Prostate gland (tissue), 2 donors: Measurements from ENCODE around the gene GALNT14. TPM values are rescaled to one million over a fixed set of nuclear protein-coding genes. Genes with fewer than 3 reads are reported as not detected.

ENCODE experiments used
- DNase-seq: peaks from one replicate; pipeline ENCODE4 v3.0.0-alpha.2; 2019; ENCODE audit warnings: low spot score
- H3K27ac ChIP-seq, 2 donors: fragments of 200-600 bp; sonication (generic); 2 replicates each; pipeline ENCODE4 v1.5.1; 2017 to 2019
- H3K27me3 ChIP-seq: fragments of 200-600 bp; sonication (generic); replicated peaks from 2 replicates; pipeline ENCODE4 v1.5.1; 2019; ENCODE audit not compliant: insufficient read depth
- H3K36me3 ChIP-seq, 2 donors: fragments of 200-600 bp; sonication (generic); 1 replicate in 1 of 2; 2 replicates in 1 of 2; pipeline versions ENCODE4 v1.5.1 to v1.8.1; 2017 to 2019
- H3K4me1 ChIP-seq: fragments of 200-600 bp; sonication (generic); replicated peaks from 2 replicates; pipeline ENCODE4 v1.5.1; 2019
- H3K4me3 ChIP-seq, 2 donors: fragments of 200-600 bp; sonication (generic); 2 replicates each; pipeline ENCODE4 v1.5.1; 2017 to 2019
- H3K9me3 ChIP-seq: fragments of 200-600 bp; sonication (generic); 2 replicates; pipeline ENCODE4 v1.5.1; 2017
- CTCF ChIP-seq, 4 experiments: fragments of 200-600 bp in 2 of 4; fragments of 450-650 bp in 2 of 4; sonication (generic) in 2 of 4; IDR thresholded peaks; 1 replicate in 3 of 4; 2 replicates in 1 of 4; pipeline ENCODE4 v1.5.1; 2016 to 2019; ENCODE audit warnings: antibody characterized with exemption in 4 of 4, mild to moderate bottlenecking in 2 of 4, moderate library complexity in 2 of 4
- POLR2A ChIP-seq: fragments of 450-650 bp; IDR thresholded peaks from one replicate; pipeline ENCODE4 v1.6.1; 2016; ENCODE audit warnings: antibody characterized with exemption, mild to moderate bottlenecking
- POLR2AphosphoS5 ChIP-seq: sonication (generic); formaldehyde crosslinking; IDR thresholded peaks from one replicate; pipeline ENCODE4 v1.6.1; 2017; ENCODE audit warnings: antibody characterized with exemption
- WGBS: methylation state at CpG from one replicate; pipeline ENCODE4 v1.1.5; 2018; 5-methylcytosine and 5-hydroxymethylcytosine counted together
- intact Hi-C: fragments of 100-400 bp; cut with DNase I; formaldehyde crosslinking; loops from one replicate; pipeline ENCODE4 v1.14.2; 2022
- total RNA-seq, 2 donors: library from RNA; depleted of rRNA; stranded (reverse); fragments of >200 nt; gene quantifications; one replicate each; pipeline ENCODE4 v1.1.0, GENCODE V29; 2016

GALNT14 gene
- total RNA-seq, 2 donors from 2014 or later: 0.59 to 15.5 TPM

GRCh38 chr2:30867385-30867784 is 270.9 kb downstream of the GALNT14 start:
- DNase-seq: no peak
- Histone ChIP-seq H3K4me3 (no peak overlapping the region), H3K4me1 (no peaks in the 10 kb centered on the region), H3K27me3 (no peaks in the 10 kb centered on the region), H3K9me3 (no peaks in the 10 kb centered on the region), H3K36me3 (no peaks in the 10 kb centered on the region), H3K27ac (no peak overlapping the region)
- intact Hi-C loops: no loop called here
- TF ChIP-seq POLR2AphosphoS5 (no peak), POLR2A (no peak), CTCF (IDR thresholded peaks at IDR 0.05) (no peak)
- WGBS: 94% methylated on average over 4 of the region's 4 CpGs

- intact Hi-C loops: no loop called here
- H3K9me3 ChIP-seq: no peaks in the 10 kb centered on the region
- WGBS: 80% methylated on average over 5 of the region's 5 CpGs
These were observed 271.3 kb downstream of the GALNT14 start for GRCh38 chr2:30866974-30867373.

GRCh38 chr2:30865892-30866681 is 272.2 kb downstream of the GALNT14 start:
- no peaks in the 10 kb centered on the region for H3K36me3 ChIP-seq
- intact Hi-C loops: no loop called here
- no peaks in the 10 kb centered on the region for H3K27me3 ChIP-seq
- H3K9me3 ChIP-seq: no peaks in the 10 kb centered on the region
- no peak for DNase-seq
- H3K4me3 ChIP-seq: no peak overlapping the region
- 81% methylated on average over 10 of the region's 10 CpGs for WGBS
- no peak overlapping the region for H3K27ac ChIP-seq
- no peaks in the 10 kb centered on the region for H3K4me1 ChIP-seq
- no peak for TF ChIP-seq POLR2A
- no peak for TF ChIP-seq POLR2AphosphoS5
- TF ChIP-seq CTCF (IDR thresholded peaks at IDR 0.05): no peak

More at GRCh38 chr2:30866974-30867373, 271.3 kb downstream of the GALNT14 start:
- DNase-seq: no peak
- no peaks in the 10 kb centered on the region for H3K36me3 ChIP-seq
- H3K27me3 ChIP-seq: no peaks in the 10 kb centered on the region
- H3K27ac ChIP-seq: no peak overlapping the region
- TF ChIP-seq CTCF (IDR thresholded peaks at IDR 0.05) (no peak), POLR2A (no peak)
- no peaks in the 10 kb centered on the region for H3K4me1 ChIP-seq
- no peak overlapping the region for H3K4me3 ChIP-seq

- 6% methylated on average over 1 of the region's 1 CpG for WGBS
- Histone ChIP-seq H3K27ac (no peak overlapping the region), H3K36me3 (no peaks in the 10 kb centered on the region), H3K9me3 (no peaks in the 10 kb centered on the region), H3K4me3 (no peak overlapping the region), H3K4me1 (no peaks in the 10 kb centered on the region), H3K27me3 (no peaks in the 10 kb centered on the region)
- no peak for TF ChIP-seq POLR2AphosphoS5
- intact Hi-C loops: no loop called here
- DNase-seq: no peak
These were observed 273.0 kb downstream of the GALNT14 start for GRCh38 chr2:30865243-30865642.

GRCh38 chr2:30862054-30862651 is 276.1 kb downstream of the GALNT14 start:
- WGBS: 64% methylated on average over 3 of the region's 3 CpGs
- H3K9me3 ChIP-seq: no peaks in the 10 kb centered on the region
- no peaks in the 10 kb centered on the region for H3K4me1 ChIP-seq
- H3K36me3 ChIP-seq: no peaks in the 10 kb centered on the region
- H3K27me3 ChIP-seq: no peaks in the 10 kb centered on the region
- H3K4me3 ChIP-seq: no peak overlapping the region
- H3K27ac ChIP-seq: no peak overlapping the region
- intact Hi-C loops: no loop called here
- DNase-seq: peak; percentile 38
- TF ChIP-seq CTCF (IDR thresholded peaks at IDR 0.05) (peak in 3 of 4 experiments; percentile 44 to 57 (median 53)), POLR2A (no peak), POLR2AphosphoS5 (no peak)
